GM12892 (cell line): ENCODE data around the gene RBM33.

Experiments
- POLR2A ChIP-seq: IDR thresholded peaks from 2 replicates; pipeline ENCODE4 v1.6.1; 2011; ENCODE audit warnings: low read depth, low read length, control low read depth
- TAF1 ChIP-seq: IDR thresholded peaks from 2 replicates; pipeline ENCODE4 v1.6.1; 2011; ENCODE audit warnings: low read depth, mild to moderate bottlenecking, control low read depth, low read length, borderline replicate concordance

DNA sequence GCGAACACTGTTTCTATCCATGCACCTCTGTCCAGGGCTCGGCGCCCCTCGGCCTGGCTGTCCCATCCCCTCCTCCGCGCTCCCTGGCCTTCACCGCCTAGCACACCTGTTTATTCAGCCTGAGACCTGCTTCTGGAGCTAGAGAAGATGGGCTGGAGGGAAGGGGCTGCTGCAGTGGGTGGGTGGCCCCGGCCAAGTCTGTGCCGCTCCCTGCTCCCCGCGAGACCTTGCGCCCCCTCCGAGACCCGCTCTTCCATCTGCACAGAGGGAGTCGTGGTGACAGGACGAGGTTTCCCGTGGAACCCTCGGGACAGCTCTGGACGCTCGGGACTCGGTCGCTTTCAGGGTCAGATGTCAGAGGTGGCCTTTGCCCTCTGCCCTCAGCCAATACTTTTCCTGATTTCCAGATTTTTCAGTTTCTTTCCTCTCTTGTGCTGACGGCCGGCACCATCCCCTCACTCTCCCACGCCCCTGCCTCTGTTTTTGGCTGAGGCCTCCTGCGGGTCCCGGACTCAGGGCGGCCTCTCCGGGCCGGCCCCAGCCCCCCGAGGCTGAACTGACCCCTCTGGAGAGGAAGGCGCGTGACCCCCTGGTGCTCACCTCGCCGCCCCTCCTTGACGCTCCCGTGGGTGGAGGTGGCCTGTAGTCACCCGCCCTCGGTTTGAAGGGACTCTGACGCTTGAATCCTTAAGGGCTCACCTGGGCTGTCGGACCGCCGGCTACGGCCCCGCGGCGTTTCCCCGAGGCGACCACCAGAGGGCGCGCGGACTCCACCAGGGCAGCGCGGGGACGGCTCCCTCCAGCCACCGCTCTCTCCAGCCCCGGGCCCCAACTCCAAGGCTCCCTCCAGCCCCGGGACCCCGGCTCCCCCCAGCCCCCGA, 152.2 kb downstream of the RBM33 start:
- TF ChIP-seq POLR2A, result no peak
- TF ChIP-seq TAF1, result no peak
